Caco-2 (cell line): ENCODE measurements around the gene SLC5A2. TPM values are rescaled to one million over a fixed set of nuclear protein-coding genes. Genes with fewer than 3 reads are reported as not detected.

ENCODE experiments used
- BruUV-seq: library from RNA; stranded (reverse); fragments of 400-500 nt; replicated peaks from 2 replicates; lab custom pipeline; 2021; lab: Mats Ljungman, UMichigan
- CTCF ChIA-PET: fragments of 300-600 bp; sonication (Branson Sonifier 250); formaldehyde crosslinking; loops from one replicate; lab custom pipeline; 2022; ENCODE audit warnings: antibody characterized with exemption; lab: Charles Lee
- POLR2A ChIA-PET: fragments of 300-600 bp; sonication (Branson Sonifier 250); formaldehyde crosslinking; loops from one replicate; lab custom pipeline; 2022; ENCODE audit warnings: antibody characterized with exemption; lab: Charles Lee
- DNase-seq, 2 experiments: peaks; one replicate each; pipeline versions ENCODE4 v3.0.0 to v3.0.0-alpha.2; 2020 to 2022
- H3K27me3 ChIP-seq: replicated peaks from 2 replicates; pipeline ENCODE4 v1.6.0; 2011; ENCODE audit warnings: low read length; ENCODE audit not compliant: control insufficient read depth, insufficient read depth
- H3K36me3 ChIP-seq: 2 replicates; pipeline ENCODE4 v1.5.1; 2011; ENCODE audit warnings: low read length; ENCODE audit not compliant: control insufficient read depth, insufficient read depth
- H3K4me1 ChIP-seq: fragments of 250-450 bp; sonication (Bioruptor Pico); 2 replicates; pipeline ENCODE4 v1.5.1; 2020; ENCODE audit warnings: mild to moderate bottlenecking
- H3K4me3 ChIP-seq: 2 replicates; pipeline ENCODE4 v1.5.1; 2011; ENCODE audit warnings: low read depth, mild to moderate bottlenecking, control low read depth, low read length
- H3K9me3 ChIP-seq: fragments of 250-450 bp; sonication (Bioruptor Pico); 2 replicates; pipeline ENCODE4 v1.5.1; 2020; ENCODE audit warnings: mild to moderate bottlenecking, moderate library complexity
- H3K27ac Mint-ChIP-seq: one replicate; pipeline ENCODE4 v1.8.0; 2022; ENCODE audit warnings: mixed read lengths; ENCODE audit not compliant: unreplicated experiment
- H3K27me3 Mint-ChIP-seq: one replicate; pipeline ENCODE4 v1.8.0; 2022; ENCODE audit warnings: mixed read lengths; ENCODE audit not compliant: insufficient read depth, unreplicated experiment
- H3K36me3 Mint-ChIP-seq: one replicate; pipeline ENCODE4 v1.8.0; 2022; ENCODE audit warnings: mild to moderate bottlenecking, mixed read lengths; ENCODE audit not compliant: insufficient read depth, unreplicated experiment
- H3K4me1 Mint-ChIP-seq: one replicate; pipeline ENCODE4 v1.8.0; 2022; ENCODE audit warnings: low read depth, mixed read lengths; ENCODE audit not compliant: unreplicated experiment
- H3K4me3 Mint-ChIP-seq: one replicate; pipeline ENCODE4 v1.8.0; 2022; ENCODE audit warnings: mild to moderate bottlenecking, moderate library complexity, mixed read lengths; ENCODE audit not compliant: unreplicated experiment
- H3K9me3 Mint-ChIP-seq: one replicate; pipeline ENCODE4 v1.8.0; 2022; ENCODE audit warnings: mixed read lengths; ENCODE audit not compliant: unreplicated experiment
- intact Hi-C: fragments of 100-400 bp; cut with micrococcal nuclease; formaldehyde crosslinking; loops from one replicate; pipeline ENCODE4 v1.10.0; 2022; ENCODE audit not compliant: unreplicated experiment
- total RNA-seq: library from RNA; stranded (reverse); gene quantifications from 2 replicates; pipeline ENCODE4 v1.2.3, GENCODE V29; 2022
- TF ChIP-seq, protein P1 (sequence below), 2 experiments: fragments of 200-600 bp in 1 of 2; IDR thresholded peaks; 1 replicate in 1 of 2; 2 replicates in 1 of 2; pipeline versions ENCODE4 v1.5.1 to v1.8.0; 2011 to 2022; ENCODE audit warnings: antibody characterized with exemption in 1 of 2, control low read depth in 1 of 2, inconsistent platforms in 1 of 2, low read depth in 1 of 2, low read length in 1 of 2, mild to moderate bottlenecking in 1 of 2, moderate library complexity in 1 of 2; ENCODE audit not compliant: insufficient read depth in 1 of 2, severe bottlenecking in 1 of 2, unreplicated experiment in 1 of 2

SLC5A2 gene
- total RNA-seq, 1 experiment from 2014 or later: 3.0 TPM

DNA sequence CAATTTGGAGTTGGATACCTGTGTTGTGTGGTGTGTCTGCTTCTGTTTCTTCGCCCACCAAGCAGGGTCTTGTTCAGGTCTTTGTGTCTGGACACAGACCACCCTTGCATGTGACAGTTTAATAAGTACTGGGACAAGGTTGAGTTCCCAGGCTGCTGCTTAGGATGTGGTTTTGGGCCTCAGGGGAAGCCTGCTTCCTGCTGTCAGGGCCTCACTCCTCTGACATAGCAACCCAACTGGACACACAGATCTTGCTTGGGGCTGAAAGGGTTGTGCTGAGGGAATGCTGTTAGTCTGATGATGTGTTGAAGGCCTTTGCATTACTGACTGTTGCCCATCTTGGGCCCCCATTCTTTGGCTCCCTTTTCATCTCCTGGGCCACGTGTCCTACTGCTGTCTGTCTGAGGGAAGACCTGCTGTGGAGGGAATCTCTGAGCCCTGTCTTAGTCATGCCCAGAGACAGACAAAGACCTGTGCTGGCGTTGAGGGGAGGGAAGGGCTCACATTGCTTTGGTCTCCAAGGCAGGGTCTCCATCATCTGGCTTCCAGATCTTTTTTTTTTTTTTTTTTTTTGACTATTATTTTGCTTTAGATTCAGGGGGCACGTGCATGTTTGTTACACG, 15.7 kb upstream of the SLC5A2 start:
- peaks cover 8% of the 10 kb centered on the region for H3K4me1 Mint-ChIP-seq

DNA sequence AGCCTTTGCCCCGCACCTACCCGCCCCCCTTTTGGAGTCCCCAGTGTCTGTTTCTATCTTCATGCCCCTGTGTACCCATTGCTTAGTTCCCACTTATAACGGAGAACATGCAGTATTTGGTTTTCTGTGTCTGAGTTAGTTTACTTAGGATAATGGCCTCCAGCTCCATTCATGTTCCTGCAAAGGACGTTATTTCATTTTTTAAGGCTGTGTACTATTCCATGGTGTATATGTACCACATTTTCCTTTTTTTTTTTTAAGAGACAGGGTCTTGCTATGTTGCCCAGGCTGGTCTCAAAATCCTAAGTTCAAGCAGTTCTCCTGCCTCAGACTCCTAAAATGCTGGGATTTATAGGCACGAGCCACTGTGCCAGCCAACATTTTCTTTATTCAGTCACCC, 15.1 kb upstream of the SLC5A2 start:
- H3K27me3 Mint-ChIP-seq: no peaks in the 10 kb centered on the region
- H3K4me3 Mint-ChIP-seq: no peak overlapping the region
- no peaks in the 10 kb centered on the region for H3K27me3 ChIP-seq
- H3K9me3 ChIP-seq: no peaks in the 10 kb centered on the region
- H3K27ac Mint-ChIP-seq: no peak overlapping the region
- intact Hi-C loops: no loop called here
- no peak for DNase-seq
- no peaks in the 10 kb centered on the region; the same call in 1 of the 2 replicates for H3K4me1 ChIP-seq
- H3K36me3 ChIP-seq: peaks cover 1% of the 10 kb centered on the region; the same call in 1 of the 2 replicates
- no TSS peak for BruUV-seq
- POLR2A ChIA-PET: no interaction called here
- no peak overlapping the region for H3K4me3 ChIP-seq
- H3K36me3 Mint-ChIP-seq: peaks cover 34% of the 10 kb centered on the region
- TF ChIP-seq, protein P1, sequence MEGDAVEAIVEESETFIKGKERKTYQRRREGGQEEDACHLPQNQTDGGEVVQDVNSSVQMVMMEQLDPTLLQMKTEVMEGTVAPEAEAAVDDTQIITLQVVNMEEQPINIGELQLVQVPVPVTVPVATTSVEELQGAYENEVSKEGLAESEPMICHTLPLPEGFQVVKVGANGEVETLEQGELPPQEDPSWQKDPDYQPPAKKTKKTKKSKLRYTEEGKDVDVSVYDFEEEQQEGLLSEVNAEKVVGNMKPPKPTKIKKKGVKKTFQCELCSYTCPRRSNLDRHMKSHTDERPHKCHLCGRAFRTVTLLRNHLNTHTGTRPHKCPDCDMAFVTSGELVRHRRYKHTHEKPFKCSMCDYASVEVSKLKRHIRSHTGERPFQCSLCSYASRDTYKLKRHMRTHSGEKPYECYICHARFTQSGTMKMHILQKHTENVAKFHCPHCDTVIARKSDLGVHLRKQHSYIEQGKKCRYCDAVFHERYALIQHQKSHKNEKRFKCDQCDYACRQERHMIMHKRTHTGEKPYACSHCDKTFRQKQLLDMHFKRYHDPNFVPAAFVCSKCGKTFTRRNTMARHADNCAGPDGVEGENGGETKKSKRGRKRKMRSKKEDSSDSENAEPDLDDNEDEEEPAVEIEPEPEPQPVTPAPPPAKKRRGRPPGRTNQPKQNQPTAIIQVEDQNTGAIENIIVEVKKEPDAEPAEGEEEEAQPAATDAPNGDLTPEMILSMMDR (IDR thresholded peaks at IDR 0.05; ENCODE audit: insufficient read depth in 1 of 2, low read depth in 1 of 2, low read length in 1 of 2, severe bottlenecking in 1 of 2, unreplicated experiment in 1 of 2): no peak
- CTCF ChIA-PET: no interaction called here
- H3K9me3 Mint-ChIP-seq: no peaks in the 10 kb centered on the region
- H3K4me1 Mint-ChIP-seq: peaks cover 14% of the 10 kb centered on the region

More for the DNA sequence above, 15.7 kb upstream of the SLC5A2 start:
- POLR2A ChIA-PET: no interaction called here
- Mint-ChIP-seq H3K9me3 (no peaks in the 10 kb centered on the region), H3K27ac (no peak overlapping the region), H3K36me3 (peaks cover 32% of the 10 kb centered on the region), H3K4me3 (no peak overlapping the region), H3K27me3 (no peaks in the 10 kb centered on the region)
- BruUV-seq: no TSS peak
- intact Hi-C loops: no loop called here
- H3K36me3 ChIP-seq: peaks cover 1% of the 10 kb centered on the region; the same call in 1 of the 2 replicates
- CTCF ChIA-PET: no interaction called here
- no peaks in the 10 kb centered on the region for H3K27me3 ChIP-seq
- DNase-seq: no peak
- no peaks in the 10 kb centered on the region for H3K9me3 ChIP-seq
- H3K4me3 ChIP-seq: no peak overlapping the region
- TF ChIP-seq, protein P1 (IDR thresholded peaks at IDR 0.05; ENCODE audit: insufficient read depth in 1 of 2, low read depth in 1 of 2, low read length in 1 of 2, severe bottlenecking in 1 of 2, unreplicated experiment in 1 of 2): no peak
- no peaks in the 10 kb centered on the region; the same call in 1 of the 2 replicates for H3K4me1 ChIP-seq

DNA sequence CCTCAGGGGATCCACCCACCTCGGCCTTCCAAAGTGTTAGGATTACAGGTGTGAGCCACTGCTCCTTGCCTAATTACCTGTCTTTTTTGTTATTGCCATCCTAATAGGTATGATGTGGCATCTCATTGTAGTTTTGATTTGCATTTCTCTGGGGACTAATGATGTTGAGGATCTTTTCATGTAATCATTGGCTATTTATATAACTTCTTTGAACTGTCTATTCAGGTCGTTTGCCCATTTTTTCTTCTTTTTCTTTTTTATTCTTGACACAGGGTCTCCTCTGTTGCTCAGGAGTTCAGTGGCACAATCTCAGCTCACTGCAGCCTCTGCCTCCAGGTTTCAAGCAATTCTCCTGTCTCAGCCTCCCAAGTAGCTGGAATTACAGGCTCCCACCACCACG, 12.3 kb upstream of the SLC5A2 start:
- no peak for DNase-seq
- no peaks in the 10 kb centered on the region for H3K36me3 ChIP-seq
- ChIA-PET CTCF (no interaction called here), POLR2A (no interaction called here)
- H3K9me3 Mint-ChIP-seq: no peaks in the 10 kb centered on the region
- BruUV-seq: no TSS peak
- peaks cover 10% of the 10 kb centered on the region for H3K36me3 Mint-ChIP-seq
- H3K4me1 Mint-ChIP-seq: peaks cover 19% of the 10 kb centered on the region
- H3K4me3 ChIP-seq: no peak overlapping the region
- intact Hi-C loops: no loop called here
- TF ChIP-seq, protein P1 (IDR thresholded peaks at IDR 0.05; ENCODE audit: insufficient read depth in 1 of 2, low read depth in 1 of 2, low read length in 1 of 2, severe bottlenecking in 1 of 2, unreplicated experiment in 1 of 2): no peak
- no peaks in the 10 kb centered on the region for H3K27me3 ChIP-seq
- no peaks in the 10 kb centered on the region; the same call in 1 of the 2 replicates for H3K4me1 ChIP-seq
- no peak overlapping the region for H3K27ac Mint-ChIP-seq
- no peaks in the 10 kb centered on the region for H3K27me3 Mint-ChIP-seq
- no peaks in the 10 kb centered on the region for H3K9me3 ChIP-seq
- no peak overlapping the region for H3K4me3 Mint-ChIP-seq
